WI38 (cell line): Measurements from ENCODE around the gene RACGAP1.

Source experiments
- H3K4me3 ChIP-seq: 2 replicates; pipeline ENCODE4 v1.5.1; 2011; ENCODE audit warnings: low read depth, mild to moderate bottlenecking, control low read depth, low read length
- CTCF ChIP-seq: IDR thresholded peaks from 2 replicates; pipeline ENCODE4 v1.5.1; 2012; ENCODE audit warnings: low read depth, mild to moderate bottlenecking, control low read depth, low read length

Gene RACGAP1

GRCh38 chr12:50024805-50025186 lies 498 bp downstream of the RACGAP1 start:
- TF ChIP-seq CTCF = no peak
- peak overlapping the region; percentile 76 for H3K4me3 ChIP-seq

GRCh38 chr12:50024227-50024626 lies 1.1 kb downstream of the RACGAP1 start:
- peak overlapping the region; percentile 76 for H3K4me3 ChIP-seq

GRCh38 chr12:50022903-50023302 lies 2.4 kb downstream of the RACGAP1 start:
- no peak overlapping the region for H3K4me3 ChIP-seq
- no peak for TF ChIP-seq CTCF

More at GRCh38 chr12:50024227-50024626, 1.1 kb downstream of the RACGAP1 start:
- TF ChIP-seq CTCF = no peak

- H3K4me3 ChIP-seq = peak overlapping the region; percentile 43
- TF ChIP-seq CTCF = no peak
Observed at GRCh38 chr12:50021031-50021430, 4.3 kb downstream of the RACGAP1 start.

- no peak overlapping the region for H3K4me3 ChIP-seq
- TF ChIP-seq CTCF = no peak
Observed at GRCh38 chr12:50019524-50019923, 5.8 kb downstream of the RACGAP1 start.

GRCh38 chr12:50018968-50019367 lies 6.3 kb downstream of the RACGAP1 start:
- no peak overlapping the region for H3K4me3 ChIP-seq
- no peak for TF ChIP-seq CTCF

- H3K4me3 ChIP-seq = no peak overlapping the region
- TF ChIP-seq CTCF = no peak
Observed at GRCh38 chr12:50018154-50018553, 7.1 kb downstream of the RACGAP1 start.
